ENCODE data around the gene UQCC2. TPM values are rescaled to one million over a fixed set of nuclear protein-coding genes. Genes with fewer than 3 reads are reported as not detected.

Gene UQCC2
- total and polyA plus RNA-seq, 12 donors = 7.4 to 214 (median 72.9) TPM

DNA sequence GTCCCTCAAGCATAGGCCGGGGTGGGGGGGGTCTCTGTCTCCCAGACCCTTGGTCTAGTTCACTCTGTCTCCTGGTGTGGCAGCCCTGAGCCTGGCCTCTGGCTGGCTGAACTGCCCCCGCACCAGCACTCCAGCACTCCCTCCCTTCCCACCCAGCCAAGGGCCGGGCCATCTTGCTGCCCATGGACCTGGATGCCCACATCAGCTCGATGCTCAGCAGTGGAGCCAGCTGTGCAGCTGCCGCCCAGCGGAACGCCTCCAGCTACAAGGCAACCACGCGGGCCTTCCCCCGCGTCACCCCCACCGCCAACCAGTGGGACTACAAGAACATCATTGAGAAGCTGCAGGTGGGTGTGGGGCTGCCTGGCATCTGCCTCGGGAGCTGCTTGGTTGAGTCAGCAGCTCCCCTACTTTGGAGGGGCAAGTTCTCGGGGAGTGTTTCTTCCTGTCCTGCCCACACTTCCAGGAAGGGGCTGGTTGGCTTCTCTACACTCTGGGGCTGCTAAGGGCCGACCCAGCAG lies 28.4 kb downstream of the UQCC2 start:
- Histone ChIP-seq H3K4me3 (no peak overlapping the region), H3K36me3 (replicated peaks in 1 of 2) (peaks cover 0 to 37% of the 10 kb centered on the region in 2 donors), H3K9me3 (replicated peaks in 1 of 3) (no peaks in the 10 kb centered on the region), H3K27me3 (no peaks in the 10 kb centered on the region), H3K27ac (no peak overlapping the region), H3K4me1 (replicated peaks in 1 of 2) (peaks cover 3 to 9% of the 10 kb centered on the region in 2 donors)
- DNase-seq = no peak
- 74 to 89% (median 82%) methylated on average over 10 to 15 of the region's 15 CpGs for WGBS, 4 donors
- intact Hi-C loops (cut with DNase I) = no loop called here
- TF ChIP-seq POLR2A (IDR thresholded peaks at IDR 0.05) = no peak
- TF ChIP-seq, protein P1, sequence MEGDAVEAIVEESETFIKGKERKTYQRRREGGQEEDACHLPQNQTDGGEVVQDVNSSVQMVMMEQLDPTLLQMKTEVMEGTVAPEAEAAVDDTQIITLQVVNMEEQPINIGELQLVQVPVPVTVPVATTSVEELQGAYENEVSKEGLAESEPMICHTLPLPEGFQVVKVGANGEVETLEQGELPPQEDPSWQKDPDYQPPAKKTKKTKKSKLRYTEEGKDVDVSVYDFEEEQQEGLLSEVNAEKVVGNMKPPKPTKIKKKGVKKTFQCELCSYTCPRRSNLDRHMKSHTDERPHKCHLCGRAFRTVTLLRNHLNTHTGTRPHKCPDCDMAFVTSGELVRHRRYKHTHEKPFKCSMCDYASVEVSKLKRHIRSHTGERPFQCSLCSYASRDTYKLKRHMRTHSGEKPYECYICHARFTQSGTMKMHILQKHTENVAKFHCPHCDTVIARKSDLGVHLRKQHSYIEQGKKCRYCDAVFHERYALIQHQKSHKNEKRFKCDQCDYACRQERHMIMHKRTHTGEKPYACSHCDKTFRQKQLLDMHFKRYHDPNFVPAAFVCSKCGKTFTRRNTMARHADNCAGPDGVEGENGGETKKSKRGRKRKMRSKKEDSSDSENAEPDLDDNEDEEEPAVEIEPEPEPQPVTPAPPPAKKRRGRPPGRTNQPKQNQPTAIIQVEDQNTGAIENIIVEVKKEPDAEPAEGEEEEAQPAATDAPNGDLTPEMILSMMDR (IDR thresholded peaks at IDR 0.05) = no peak

DNA sequence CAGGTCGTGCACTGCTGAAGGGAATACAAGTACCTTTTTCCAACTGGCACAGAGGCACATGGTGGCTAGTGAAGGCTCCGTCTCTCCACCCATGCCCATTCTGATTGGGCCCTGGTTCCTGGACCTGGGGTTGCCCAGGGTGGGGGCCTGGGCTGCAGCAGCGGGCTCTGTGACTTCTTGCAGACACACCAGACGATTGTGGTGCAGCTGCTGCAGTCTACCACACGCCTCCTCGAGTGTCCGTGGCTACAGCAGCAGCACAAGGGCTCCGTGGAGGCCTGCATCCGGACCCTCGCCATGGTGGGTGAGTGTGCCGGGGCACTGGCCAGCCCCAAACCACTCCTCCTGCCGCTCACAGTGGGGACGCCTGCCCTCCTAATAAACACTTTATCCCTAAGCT lies 29.2 kb downstream of the UQCC2 start:
- H3K36me3 ChIP-seq (replicated peaks in 1 of 2) = peaks cover 0 to 31% of the 10 kb centered on the region in 2 donors

DNA sequence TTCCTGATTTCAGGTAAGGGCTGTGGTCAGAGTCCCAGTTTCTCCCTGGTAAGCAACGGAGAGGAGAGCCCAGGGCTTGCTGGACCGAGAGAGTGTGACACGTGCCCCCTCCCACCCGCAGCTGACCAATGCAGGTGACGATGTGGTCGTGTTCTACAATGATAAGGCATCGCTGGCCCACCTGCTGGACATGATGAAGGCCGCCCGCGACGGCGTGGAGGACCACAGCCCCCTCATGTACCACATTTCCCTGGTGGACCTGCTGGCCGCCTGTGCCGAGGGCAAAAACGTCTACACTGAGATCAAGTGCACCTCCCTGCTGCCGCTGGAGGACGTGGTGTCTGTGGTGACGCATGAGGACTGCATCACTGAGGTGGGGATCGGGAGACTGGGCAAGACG lies 31.7 kb downstream of the UQCC2 start:
- Histone ChIP-seq H3K4me1 (replicated peaks in 1 of 2) (peaks cover 3 to 9% of the 10 kb centered on the region in 2 donors), H3K27ac (no peak overlapping the region), H3K4me3 (no peak overlapping the region), H3K9me3 (replicated peaks in 1 of 3) (no peaks in the 10 kb centered on the region), H3K36me3 (replicated peaks in 1 of 2) (peaks cover 0 to 19% of the 10 kb centered on the region in 2 donors), H3K27me3 (no peaks in the 10 kb centered on the region)
- DNase-seq = no peak
- intact Hi-C loops (cut with DNase I) = loop anchor here in 1 of 2 donors (10.0 kb wide), 1 partner anchor 95 kb away; the partner anchor contains the start of gene BAK1
- no peak for TF ChIP-seq POLR2A (IDR thresholded peaks at IDR 0.05)
- TF ChIP-seq, protein P1 (IDR thresholded peaks at IDR 0.05) = no peak
- 90 to 94% (median 93%) methylated on average over 19 to 20 of the region's 20 CpGs for WGBS, 4 donors

More for the DNA sequence above, 29.2 kb downstream of the UQCC2 start:
- Histone ChIP-seq H3K27ac (no peak overlapping the region), H3K4me3 (no peak overlapping the region), H3K9me3 (replicated peaks in 1 of 3) (no peaks in the 10 kb centered on the region), H3K4me1 (replicated peaks in 1 of 2) (peaks cover 3 to 9% of the 10 kb centered on the region in 2 donors), H3K27me3 (no peaks in the 10 kb centered on the region)
- DNase-seq = no peak
- TF ChIP-seq, protein P1 (IDR thresholded peaks at IDR 0.05) = no peak
- no peak for TF ChIP-seq POLR2A (IDR thresholded peaks at IDR 0.05)
- 87 to 97% (median 94%) methylated on average over 6 to 13 of the region's 13 CpGs for WGBS, 4 donors
- intact Hi-C loops (cut with DNase I) = no loop called here

DNA sequence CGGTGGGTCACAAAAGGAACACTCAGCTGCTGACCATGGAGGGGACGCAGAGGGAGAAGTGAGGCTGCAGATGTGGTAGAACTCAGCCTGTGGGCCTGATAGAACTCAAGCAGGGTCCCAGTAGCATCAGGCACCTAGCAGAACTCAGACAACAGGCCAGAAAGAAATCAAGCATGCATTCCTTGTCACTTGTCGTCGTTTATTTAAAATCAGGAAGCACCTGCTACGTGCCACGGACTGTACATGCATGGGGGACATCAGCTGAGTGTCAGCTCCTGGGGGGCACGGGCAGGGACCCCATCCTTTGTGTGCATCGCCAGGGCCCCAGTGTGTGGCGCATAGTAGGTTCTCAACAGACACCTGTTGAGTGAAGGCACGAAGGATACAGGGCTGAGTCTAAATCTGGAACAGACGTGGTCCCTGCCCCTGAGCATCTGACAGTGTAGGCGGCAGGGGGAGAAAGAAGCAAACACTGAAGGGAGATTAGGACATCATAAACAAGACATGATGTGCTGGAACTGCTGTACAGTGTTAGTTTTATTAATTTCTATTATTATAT lies 32.5 kb downstream of the UQCC2 start:
- H3K27ac ChIP-seq = no peak overlapping the region
- no peaks in the 10 kb centered on the region for H3K9me3 ChIP-seq (replicated peaks in 1 of 3)
- H3K27me3 ChIP-seq = no peaks in the 10 kb centered on the region
- no peak overlapping the region for H3K4me3 ChIP-seq
- intact Hi-C loops (cut with DNase I) = loop anchor here in 1 of 2 donors (10.0 kb wide), 1 partner anchor 94 kb away; the partner anchor contains the start of gene BAK1
- TF ChIP-seq, protein P1 (IDR thresholded peaks at IDR 0.05) = no peak
- TF ChIP-seq POLR2A (IDR thresholded peaks at IDR 0.05) = no peak
- 89 to 92% (median 90%) methylated on average over 12 of the region's 12 CpGs for WGBS, 4 donors
- DNase-seq = no peak
- peaks cover 0 to 13% of the 10 kb centered on the region in 2 donors for H3K36me3 ChIP-seq (replicated peaks in 1 of 2)
- peaks cover 3 to 9% of the 10 kb centered on the region in 2 donors for H3K4me1 ChIP-seq (replicated peaks in 1 of 2)
